Activated naive CD4-positive, alpha-beta T cell treated with anti-CD3 and anti-CD28 coated beads, Interleukin-2, amount 50 U/mL, for 16 hours (primary cell): ENCODE results near the gene NPFF.

Source experiments
- DNase-seq: peaks from one replicate; pipeline ENCODE4 v3.0.0-alpha.2; 2020

Gene NPFF

GRCh38 chr12:53513712-53514410 is 6.6 kb upstream of the NPFF start:
- DNase-seq = no peak

DNA sequence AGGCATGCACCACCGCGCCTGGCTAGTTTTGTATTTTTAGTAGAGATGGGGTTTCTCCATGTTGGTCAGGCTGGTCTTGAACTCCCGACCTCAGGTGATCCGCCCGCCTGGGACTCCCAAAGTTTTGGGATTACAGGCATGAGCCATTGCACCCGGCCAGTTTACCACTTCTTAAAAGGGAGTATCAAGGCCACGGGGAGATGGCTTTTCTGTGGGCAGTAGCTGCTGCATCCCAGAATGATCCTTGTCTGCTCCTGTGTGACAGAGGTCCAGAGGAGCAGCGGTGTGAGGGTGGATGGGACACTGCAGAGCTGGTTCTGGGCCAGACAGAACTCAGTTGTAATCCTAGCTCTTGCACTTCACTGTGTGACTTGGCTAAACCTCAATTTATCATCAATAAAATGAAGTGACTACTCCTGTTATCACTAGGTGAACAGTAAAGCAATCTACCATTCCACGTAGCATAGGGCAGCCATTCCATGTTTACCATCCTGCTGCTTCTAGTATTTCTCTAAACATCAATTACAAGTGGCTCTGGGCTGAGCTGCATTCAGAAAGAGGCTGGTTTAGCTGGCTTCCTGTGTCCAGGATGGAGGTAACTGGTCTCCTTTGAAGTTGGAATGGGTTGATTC is 3.0 kb upstream of the NPFF start:
- no peak for DNase-seq

DNA sequence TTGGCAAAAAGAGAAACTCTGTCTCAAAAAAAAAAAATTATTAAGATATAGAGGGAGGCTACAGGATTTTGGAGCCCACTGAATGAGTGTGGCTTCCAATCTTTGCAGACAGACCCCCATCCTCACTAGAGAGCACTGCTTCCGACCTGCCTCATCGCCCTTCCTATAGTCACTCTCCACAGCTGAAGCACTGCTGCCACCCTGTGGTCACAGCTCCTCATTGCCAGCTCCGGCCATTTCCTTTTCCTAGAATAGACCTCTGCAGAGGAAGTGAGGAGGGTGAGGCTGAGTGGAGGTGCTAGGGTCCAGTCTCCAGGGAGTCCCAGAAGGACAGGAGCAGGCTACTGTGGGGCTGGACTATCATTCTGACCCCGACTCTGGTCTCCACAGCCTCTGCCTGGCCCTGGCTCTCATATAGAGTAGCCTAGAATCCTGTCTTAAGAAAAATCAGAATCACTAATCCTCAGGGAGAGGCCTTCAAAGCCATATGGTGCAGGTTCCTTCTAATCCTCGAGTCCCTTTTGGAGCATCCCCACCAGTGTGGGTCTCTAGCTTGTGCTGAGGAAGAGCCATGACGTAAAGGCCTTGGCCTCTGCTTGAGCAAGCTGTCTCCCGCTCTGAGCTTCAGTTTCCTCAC is 1.4 kb upstream of the NPFF start:
- DNase-seq = peak; percentile 81

GRCh38 chr12:53507603-53507885 is 260 bp upstream of the NPFF start:
- no peak for DNase-seq

- no peak for DNase-seq
Observed at GRCh38 chr12:53506450-53506785, 866 bp downstream of the NPFF start.

DNA sequence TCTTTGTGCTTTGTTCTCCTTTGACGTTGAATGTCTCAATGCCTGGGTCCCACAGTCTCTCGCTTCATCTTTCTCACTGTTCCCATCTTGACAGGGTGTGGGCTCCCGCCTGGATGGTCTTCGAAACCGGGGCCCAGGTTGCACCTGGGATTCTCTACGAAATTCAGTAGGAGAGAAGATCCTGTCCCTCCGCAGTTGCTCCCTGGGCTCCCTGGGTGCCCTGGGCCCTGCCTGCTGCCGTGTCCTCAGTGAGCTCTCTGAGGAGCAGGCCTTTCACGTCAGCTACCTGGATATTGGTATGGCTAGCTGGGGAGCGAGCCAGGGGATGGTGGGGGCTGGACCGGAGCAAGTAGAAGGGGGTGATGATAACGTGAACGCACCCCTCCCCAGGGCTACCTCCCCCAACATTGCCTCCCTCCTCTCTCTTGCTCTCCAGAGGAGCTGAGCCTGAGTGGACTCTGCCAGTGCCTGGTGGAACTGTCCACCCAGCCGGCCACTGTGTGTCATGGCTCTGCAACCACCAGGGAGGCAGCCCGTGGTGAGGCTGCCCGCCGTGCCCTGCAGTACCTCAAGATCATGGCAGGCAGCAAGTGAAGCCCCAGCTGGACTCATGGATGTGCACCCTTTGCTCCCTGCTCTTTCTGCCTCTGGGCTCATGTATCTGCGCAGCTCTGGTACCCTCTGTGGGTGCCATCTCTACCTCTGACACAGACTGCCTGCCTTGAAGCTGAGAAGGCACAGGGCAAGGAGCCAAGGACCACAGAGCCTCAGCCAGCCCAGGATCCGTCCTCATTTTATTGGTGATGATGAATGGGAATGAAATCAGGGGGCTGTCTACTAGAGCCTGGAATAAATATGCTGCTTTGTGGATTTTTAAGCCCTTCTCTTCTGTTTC is 1.5 kb downstream of the NPFF start:
- no peak for DNase-seq

DNA sequence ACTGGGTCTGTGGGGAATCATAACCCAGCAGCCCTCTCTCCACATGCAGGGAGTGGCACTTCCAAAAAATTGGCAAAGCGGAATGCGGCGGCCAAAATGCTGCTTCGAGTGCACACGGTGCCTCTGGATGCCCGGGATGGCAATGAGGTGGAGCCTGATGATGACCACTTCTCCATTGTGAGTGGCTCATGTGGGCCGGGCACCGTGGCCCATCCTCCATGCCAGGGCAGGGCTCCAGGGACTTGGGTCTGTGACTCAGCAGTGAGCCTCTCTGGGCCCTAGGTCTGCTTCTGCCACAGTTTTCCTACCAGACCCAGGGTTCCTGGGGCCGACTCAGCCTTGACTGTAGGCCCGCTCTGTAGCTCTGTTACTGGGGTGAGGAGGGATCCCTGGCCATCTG is 2.2 kb downstream of the NPFF start:
- DNase-seq = no peak

- DNase-seq = no peak
Observed at GRCh38 chr12:53504004-53504920, 3.0 kb downstream of the NPFF start.

DNA sequence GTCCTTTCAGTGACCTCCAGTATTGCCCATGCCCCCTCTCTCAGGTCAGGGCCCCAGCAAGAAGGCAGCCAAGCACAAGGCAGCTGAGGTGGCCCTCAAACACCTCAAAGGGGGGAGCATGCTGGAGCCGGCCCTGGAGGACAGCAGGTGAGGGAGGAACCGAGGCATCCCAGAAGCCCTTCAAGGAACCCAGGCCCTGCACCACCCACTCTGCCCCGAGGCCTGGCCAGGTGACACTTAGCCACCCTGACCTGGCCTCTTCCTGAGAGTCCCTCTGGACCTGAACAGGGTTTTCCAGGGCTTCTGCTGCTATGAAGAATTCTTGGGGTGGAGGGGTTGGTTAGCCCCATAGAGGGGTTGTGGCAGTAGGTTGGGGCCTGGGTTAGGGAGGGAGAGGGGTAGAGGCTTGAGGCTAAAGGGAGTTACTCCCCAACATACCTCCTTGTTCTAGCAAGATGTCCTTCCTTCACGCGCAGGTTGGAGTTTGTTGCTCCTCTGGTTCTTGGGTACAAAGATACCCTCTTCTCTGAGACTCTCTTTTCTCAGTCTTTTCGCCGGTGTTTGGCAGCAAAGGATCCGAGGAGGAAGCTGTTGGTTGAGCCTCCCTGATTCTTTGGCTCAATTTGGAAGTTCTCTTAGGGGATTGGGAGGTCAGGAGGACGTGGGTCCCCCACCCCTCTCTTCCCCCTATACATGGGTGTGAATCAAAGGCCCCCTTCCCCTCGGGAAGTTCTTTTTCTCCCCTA is 4.1 kb downstream of the NPFF start:
- DNase-seq = no peak

- DNase-seq = no peak
Observed at GRCh38 chr12:53502331-53502730, 5.0 kb downstream of the NPFF start.

DNA sequence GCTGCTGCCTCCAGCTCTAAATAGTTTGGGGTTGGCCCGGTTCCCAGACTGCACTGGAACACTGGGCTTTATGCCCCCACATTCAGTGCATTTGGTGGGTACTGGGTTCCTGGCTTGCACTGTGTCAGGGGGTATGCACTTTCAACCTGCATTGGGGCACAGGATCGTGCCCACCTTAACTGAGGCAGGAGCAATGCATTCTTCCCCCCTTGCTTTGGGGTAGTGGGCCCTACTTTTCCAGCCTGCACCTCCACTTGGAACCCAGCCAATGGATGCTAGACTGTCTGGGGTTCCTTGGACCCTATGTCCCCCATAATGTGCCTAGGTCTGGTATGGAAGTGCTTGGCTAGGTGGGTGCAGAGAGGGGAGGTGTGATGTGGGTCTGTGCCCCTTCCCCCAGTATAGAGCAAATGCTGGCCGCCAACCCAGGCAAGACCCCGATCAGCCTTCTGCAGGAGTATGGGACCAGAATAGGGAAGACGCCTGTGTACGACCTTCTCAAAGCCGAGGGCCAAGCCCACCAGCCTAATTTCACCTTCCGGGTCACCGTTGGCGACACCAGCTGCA is 5.6 kb downstream of the NPFF start:
- no peak for DNase-seq

GRCh38 chr12:53500776-53501614 is 6.3 kb downstream of the NPFF start, which contains the start of gene TARBP2:
TSS of gene TARBP2 (plus strand) at chr12:53501283. CDS start at chr12:53501409, 126 bp downstream.
- peak; percentile 95 for DNase-seq

GRCh38 chr12:53500142-53500775 is 7.0 kb downstream of the NPFF start:
- no peak for DNase-seq

DNA sequence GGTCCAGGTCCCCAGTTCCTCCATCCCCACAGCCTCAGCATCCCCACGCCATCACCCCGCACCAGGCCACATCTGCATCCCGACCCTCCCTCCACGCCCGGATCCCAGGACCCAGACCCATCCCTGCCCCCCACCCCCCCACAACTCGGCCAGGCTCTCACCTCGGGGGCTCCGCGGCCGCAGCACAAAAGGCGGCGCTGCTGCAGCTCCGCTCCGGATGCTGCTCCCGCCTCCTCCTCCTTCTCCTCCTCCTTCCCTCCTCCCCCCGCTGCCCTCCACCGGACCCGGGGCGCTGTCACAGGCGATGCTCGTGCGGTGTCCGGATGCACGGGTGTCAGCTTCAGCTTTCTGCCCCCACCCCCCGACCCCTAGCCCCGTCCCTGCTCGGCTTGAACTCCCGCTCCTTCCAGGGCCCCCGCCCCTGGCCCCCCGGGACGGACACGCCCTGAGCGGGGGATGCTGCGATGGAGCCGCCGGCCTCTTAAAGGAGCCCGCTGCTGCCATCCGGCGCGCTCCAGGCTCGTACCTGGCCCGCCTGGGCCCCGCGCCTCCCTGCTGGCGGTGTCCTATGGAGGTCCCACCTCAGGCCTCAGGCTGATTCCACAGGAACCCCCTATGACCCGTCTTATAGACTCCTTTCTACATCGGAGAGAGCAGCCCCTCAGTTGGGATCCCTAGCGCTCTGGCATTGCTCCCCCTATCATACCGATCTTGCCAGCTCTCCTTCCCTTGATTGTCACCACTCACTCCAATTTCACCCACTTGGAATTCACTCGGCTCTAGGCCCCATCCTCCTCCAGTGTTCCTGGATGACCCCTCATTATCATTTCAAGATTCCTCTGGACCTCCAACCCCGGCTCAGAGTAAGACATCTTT is 7.8 kb downstream of the NPFF start, which contains the start of gene MAP3K12:
Gene MAP3K12, minus strand, starts transcription at position 193 of the 876 bp plus-strand sequence. CDS start 12,067 bp downstream, outside the sequence.
- DNase-seq = peak; percentile 62

DNA sequence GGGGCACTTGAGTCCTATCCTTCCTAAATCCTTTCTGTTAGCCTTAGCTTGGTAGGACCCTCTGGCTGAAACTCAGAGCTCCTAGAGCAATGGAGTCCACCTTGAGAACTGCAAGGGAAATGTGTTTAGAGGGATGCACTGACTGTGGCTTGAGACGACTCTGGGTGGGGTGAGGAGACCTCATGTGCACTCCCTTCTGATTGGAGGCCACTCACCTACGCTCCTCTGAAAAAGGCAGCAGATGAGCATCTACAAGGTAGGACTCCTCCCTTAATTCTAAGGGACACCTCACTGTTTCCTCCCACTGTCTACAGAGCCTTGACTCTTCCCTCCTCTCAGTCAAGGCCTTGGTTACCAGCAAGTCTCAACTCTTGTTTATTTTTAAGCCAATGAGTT is 9.1 kb downstream of the NPFF start:
- DNase-seq = no peak

DNA sequence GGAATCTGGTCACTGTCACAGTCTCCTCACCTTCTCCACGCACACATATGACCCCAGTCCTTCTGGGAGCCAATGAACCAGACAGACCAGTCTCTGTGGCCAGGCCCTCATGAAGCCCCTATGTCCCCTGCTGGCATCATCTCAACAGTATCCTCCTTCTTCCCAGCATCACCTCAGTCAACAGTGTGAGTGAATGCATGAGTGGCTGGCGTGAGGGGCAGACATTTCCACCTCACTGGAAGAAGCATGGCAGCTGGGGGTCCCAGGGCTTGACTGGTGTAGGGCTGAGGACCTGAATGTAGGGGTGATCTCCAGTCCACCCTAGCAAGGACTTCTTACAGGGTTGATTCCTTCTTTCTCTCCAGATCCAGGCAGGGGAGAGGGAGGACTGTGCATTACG is 9.8 kb downstream of the NPFF start:
- no peak for DNase-seq

GRCh38 chr12:53496752-53497032 is 10.6 kb downstream of the NPFF start:
- no peak for DNase-seq

GRCh38 chr12:53495903-53496751 is 11.2 kb downstream of the NPFF start:
- DNase-seq = no peak
